G401 (cell line): ENCODE results near the gene FOS. TPM values are rescaled to one million over a fixed set of nuclear protein-coding genes. Genes with fewer than 3 reads are reported as not detected.
"Not testable (repeated sequence)": the region's sequence is repeated elsewhere in the genome, so short reads cannot be mapped to it uniquely, and the experiment has no call there.

Experiments
- DNase-seq: peaks from one replicate; pipeline ENCODE4 v3.0.0-alpha.2; 2015; ENCODE audit warnings: low spot score
- in situ Hi-C: cut with HindIII; loops from 2 replicates; pipeline ENCODE4 v1.10.0; 2016; ENCODE audit warnings: low sequenced_read_pairs, mixed read lengths
- total RNA-seq: library from RNA; depleted of rRNA; stranded (reverse); fragments of >200 nt; shearing (Covaris generic); gene quantifications from 2 replicates; pipeline ENCODE4 v1.2.3, GENCODE V29; 2014

Gene FOS
- total RNA-seq, 1 experiment from 2014 or later = 41.0 TPM

DNA sequence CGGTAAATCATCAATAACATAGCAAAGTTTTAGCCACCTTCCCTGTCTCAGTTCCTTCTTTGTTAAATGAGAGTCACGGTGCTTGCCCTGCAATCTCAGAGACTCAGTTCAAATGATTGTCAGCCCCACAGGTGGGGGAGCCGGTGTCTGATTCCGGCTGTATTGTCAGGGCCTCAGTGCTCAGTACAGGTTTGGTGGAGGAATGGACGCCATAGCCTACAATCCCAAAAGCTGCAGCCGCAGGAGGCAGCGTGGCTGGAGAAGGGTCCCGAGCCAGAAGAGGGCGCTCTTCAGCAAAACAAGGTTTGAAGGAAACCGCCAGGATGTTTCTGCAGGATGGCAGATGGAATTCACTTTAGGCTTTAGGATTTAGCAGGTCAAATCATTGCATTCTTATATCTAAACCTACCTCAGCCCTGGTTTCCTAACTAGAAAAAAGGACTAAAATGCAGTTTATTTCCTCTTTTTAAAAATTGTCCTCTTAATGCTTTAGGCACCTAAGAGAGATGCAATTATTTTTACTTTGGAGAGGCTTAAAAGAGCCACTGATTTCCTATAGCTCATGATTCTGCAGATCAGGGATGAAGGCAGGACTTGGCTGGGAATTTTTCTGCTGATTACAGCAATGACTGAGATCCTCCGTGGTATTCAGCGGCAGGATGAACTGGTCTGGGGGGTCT lies 29.2 kb downstream of the FOS start:
- DNase-seq = peak; percentile 85
- in situ Hi-C loops = loop anchor here (25.0 kb wide), 1 partner anchor 171 kb away; the partner anchor contains the start of gene NEK9

DNA sequence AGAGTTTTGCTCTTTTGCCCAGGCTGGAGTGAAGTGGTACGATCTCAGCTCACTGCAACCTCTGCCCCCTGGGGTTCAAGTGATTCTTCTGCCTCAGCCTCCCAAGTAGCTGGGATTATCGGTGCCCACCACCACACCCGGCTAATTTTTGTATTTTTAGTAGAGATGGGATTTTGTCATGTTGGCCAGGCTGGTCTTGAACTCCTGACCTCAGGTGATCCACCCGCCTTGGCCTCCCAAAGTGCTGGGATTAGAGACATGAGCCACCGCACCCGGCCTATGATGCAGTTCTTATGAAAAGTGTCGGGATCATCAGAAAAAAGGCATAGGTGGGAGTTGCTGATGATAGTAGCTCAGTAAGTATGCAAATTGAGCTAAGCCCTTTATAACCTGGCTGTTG lies 30.4 kb downstream of the FOS start:
- DNase-seq = not testable (repeated sequence)
- in situ Hi-C loops = loop anchor here (25.0 kb wide), 1 partner anchor 172 kb away; the partner anchor contains the start of gene NEK9

DNA sequence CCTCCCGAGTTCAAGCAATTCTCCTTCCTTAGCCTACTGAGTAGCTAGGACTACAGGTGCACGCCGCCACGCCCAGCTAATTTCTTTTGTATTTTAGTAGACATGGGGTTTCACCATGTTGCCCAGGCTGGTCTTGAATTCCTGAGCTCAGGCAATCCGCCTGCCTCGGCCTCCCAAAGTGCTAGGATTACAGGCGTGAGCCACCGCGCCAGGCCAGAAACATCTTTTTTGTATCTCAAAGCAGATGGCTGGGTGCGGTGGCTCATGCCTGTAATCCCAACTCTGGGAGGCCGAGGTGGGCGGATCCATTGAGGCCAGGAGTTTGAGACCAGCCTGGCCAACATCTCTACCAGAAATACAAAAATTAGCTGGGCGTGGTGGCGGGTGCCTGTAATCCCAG lies 30.9 kb downstream of the FOS start:
- in situ Hi-C loops = loop anchor here (25.0 kb wide), 1 partner anchor 172 kb away; the partner anchor contains the start of gene NEK9

DNA sequence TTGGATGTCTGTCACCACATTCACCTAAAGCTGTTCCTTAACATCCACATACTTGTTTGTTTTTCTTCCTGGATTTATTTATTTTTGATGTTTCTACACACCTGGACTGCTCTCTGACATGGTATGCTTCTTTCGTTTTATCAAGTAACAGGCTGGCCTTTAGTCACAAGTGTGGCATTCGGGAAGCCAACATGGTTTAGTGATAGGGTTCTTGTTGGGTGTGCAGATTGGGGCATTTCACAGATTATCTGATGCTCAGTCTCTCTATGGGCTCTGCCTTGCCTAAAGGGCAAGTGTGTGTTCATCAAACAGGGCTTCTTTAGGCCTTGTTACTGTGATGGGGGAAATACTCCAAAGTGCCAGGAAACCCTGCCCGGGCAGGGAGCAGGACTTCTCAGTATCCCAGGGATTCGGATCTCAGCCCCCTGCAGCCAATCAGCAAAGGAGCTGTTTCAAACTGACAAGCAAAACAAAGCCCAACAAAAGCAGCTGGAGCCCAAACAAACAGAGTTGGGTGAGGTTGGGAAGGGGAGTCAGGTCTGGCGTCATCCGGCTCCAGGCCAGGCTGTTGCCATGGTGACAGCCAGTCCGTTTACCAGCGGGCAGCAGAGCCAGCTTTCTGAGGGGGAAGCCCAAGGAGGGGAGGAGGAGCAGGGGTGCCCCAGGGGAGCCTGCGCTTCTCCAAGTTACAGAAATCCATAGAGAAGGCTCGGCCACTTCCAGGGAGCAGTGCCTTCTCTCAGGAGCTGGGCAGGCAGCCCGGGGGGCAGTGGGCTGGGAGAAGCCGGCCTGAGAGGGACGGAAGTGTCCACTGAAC lies 31.9 kb downstream of the FOS start:
- peak; percentile 43 for DNase-seq
- in situ Hi-C loops = loop anchor here (25.0 kb wide), 1 partner anchor 173 kb away; the partner anchor contains the start of gene NEK9

More for the DNA sequence above, 30.9 kb downstream of the FOS start:
- DNase-seq = not testable (repeated sequence)

DNA sequence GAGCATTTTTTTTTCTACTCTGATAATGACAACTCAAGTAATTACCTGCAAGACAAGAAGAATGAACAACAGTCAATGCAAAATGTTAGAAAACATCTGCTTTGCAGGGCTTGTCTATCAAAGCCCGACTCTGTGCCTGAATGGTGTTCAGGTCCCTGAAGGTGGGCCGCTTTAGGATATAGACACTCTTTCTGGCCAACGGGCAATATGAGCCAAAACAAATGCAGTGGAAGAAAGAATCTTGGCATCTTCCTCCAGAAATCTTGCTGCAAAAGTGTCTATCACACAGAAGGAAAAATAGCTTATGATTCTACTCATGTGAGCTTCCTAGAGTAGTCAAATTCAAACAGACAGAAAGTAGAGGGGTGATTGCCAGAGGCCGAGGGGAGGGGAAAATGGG lies 32.7 kb downstream of the FOS start:
- in situ Hi-C loops = loop anchor here (25.0 kb wide), 1 partner anchor 174 kb away; the partner anchor contains the start of gene NEK9
- no peak for DNase-seq

DNA sequence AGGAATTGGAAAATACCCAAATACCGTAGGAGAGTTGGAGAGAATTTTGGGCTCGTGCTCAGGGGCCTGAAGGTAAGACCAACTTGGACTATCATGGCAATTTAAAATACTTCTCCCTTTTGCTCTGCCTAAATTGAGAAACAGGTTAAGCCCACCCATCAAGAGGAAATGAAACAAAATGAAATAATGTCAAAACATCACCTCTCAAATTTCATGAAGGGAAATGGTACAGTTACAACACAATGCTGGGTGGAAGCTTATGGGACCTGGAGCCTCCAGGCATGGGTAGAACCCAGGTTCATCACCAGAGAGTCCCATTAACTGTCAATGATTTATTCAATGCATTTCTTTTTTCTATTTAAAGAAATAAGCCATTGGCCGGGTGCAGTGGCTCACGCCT lies 33.7 kb downstream of the FOS start:
- in situ Hi-C loops = loop anchor here (25.0 kb wide), 1 partner anchor 175 kb away; the partner anchor contains the start of gene NEK9
- no peak for DNase-seq

DNA sequence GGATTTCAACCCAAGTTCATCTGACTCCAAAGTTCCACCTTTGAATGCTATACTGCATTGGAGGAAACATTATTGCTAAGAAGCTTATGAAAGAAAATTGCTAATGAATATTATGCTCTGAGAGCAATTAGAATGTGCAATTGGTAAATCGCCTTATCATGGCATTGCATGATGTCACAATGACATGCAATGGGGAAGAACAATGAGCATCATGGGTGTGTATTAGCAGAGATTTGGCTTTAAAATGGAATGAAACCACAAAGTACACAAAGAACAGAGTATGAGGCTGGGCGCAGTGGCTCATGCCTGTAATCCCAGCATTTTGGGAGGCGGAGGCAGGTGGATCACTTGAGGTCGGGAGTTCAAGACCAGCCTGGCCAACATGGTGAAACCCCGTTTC lies 34.7 kb downstream of the FOS start:
- no peak for DNase-seq
- in situ Hi-C loops = loop anchor here (25.0 kb wide), 1 partner anchor 176 kb away; the partner anchor contains the start of gene NEK9

DNA sequence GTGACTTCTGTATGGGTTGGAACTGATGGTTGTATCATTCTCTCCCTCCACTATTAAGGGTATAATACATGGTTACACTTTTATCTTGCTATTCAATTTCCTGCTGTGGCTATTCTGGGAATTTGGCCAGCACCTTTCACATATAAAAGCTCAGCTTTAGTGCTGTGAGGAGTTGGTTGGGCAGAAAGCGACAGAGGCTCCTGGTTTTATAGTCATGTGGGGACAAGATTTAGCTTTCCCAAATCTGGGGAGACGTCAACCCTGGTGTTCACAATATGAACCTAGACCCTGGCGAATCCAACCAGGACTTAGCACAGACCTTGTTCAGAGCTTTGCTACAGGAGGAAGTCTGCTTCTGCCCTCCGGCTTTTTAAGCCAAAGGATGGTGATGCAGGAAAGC lies 36.5 kb downstream of the FOS start:
- in situ Hi-C loops = loop anchor here (25.0 kb wide), 1 partner anchor 178 kb away; the partner anchor contains the start of gene NEK9
- peak; percentile 45 for DNase-seq

DNA sequence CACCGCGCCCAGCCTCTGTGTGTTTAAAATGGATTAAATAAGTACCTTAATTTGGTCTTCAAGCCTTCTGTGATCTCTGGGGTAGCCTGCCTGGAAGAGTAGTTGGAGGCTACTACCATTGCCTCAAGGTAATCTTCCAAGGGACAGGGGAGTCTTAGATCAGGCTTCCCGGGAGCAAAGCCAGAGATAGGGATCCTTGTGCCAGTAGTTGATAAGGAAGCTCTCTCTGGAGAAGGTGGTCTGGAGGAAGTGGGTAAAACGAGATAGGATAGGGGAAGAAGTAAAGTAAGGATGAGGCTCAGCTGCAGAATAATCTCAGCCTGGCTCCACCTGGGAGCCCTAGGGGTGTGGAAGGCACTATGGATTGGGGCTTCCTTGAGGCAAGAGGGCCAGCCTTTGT lies 38.5 kb downstream of the FOS start:
- no peak for DNase-seq
- in situ Hi-C loops = loop anchor here (25.0 kb wide), 1 partner anchor 180 kb away; the partner anchor contains the start of gene NEK9

DNA sequence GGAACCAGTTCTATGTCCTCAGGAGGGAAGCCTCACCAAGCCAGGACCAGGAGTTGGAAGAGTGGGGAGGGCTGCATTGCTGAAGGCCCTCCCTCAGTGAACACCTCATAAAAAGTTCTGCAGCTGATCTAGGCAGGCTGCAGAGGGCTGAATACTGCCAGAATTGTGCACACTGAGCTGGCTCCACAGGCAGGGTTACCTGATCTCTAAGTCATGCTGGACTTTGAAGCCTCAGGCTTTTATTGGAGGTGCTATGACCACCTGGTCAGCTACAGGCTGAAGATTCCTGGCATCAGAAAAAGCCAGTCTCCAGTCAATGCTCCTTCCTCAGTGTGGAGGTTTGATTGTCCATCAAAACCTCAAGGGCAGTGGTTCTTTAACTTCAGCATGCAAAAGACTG lies 39.7 kb downstream of the FOS start:
- DNase-seq = no peak
- in situ Hi-C loops = loop anchor here (25.0 kb wide), 1 partner anchor 181 kb away; the partner anchor contains the start of gene NEK9

DNA sequence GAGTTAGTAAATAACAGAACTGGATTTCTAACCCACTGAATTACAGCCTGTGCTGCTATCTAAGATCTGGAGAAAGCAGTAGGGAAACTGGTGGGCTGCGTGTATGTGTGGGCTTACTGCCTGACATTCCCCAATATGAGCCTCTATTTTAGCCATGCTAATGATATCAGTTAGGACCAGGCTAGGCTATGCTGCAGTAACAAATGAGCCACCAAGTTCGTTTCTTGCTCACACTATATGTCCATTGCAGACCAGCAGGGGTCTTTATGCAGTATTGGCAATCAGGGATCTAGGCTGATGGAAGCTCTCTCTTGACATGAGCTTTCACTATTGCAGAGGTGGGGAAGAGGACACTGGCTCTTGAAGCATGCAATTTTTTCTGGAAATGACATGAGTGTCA lies 40.4 kb downstream of the FOS start:
- in situ Hi-C loops = loop anchor here (25.0 kb wide), 1 partner anchor 182 kb away; the partner anchor contains the start of gene NEK9
- DNase-seq = no peak

DNA sequence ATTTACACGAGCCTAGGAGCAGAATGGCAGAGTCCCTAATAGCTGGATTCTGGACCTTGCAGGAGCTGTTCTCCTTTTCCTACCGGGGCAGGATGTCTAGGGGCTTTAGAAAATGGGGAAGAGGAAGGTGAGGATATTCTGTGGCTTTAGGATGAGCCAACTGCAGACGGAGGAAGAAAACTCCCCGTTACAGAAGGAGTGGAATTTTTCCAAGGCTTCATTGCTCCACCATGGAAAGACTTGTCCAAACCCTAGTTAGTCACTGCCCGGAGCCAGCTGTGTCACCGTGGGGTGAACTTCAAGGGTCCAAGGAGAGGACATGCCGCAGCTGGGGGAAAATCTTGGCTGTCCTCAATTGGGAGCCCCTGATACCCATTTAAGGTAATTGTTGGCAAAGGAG lies 41.6 kb downstream of the FOS start:
- no peak for DNase-seq
- in situ Hi-C loops = loop anchor here (25.0 kb wide), 1 partner anchor 183 kb away; the partner anchor contains the start of gene NEK9

DNA sequence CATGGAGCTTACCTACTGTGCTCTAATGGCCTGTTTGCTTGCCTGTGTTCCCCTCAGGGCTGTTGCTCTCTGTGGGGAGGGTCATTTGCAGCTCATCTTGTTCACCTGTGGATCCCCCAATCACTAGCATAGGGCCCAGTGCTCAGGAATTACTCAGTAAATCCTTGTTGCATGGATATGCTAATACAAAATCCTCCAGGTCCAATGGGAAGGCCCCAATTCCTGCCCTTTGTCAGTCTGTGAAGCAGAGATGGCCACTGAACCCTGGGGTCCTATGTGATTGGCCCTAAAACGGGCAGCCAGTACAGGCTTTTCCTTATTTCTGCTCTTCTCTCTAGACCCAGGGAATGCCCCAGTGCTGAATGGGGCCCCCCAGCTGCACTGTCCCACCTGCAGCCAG lies 44.1 kb downstream of the FOS start:
- no peak for DNase-seq
- in situ Hi-C loops = loop anchor here (25.0 kb wide), 1 partner anchor 185 kb away; the partner anchor contains the start of gene NEK9

DNA sequence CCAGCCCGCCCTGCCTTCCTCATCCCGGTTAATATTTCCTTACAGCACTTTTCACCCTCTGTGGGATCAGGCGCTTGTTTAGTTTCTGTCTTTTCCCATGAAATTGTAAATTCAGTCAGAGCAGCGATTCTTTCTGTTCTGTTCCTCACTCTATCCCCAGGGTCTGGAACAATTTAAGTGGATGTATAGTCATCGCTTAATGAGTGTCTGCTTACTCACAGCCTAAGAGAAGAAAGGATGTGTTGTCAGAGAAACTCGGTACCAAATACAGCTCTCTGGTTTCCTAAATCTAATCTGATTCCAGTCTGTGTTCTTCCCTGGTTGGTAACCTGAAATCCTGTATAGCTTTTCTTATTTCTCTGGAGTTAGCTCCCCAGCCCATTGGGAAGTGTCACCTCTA lies 44.9 kb downstream of the FOS start:
- no peak for DNase-seq
- in situ Hi-C loops = loop anchor here (25.0 kb wide), 1 partner anchor 186 kb away; the partner anchor contains the start of gene NEK9

DNA sequence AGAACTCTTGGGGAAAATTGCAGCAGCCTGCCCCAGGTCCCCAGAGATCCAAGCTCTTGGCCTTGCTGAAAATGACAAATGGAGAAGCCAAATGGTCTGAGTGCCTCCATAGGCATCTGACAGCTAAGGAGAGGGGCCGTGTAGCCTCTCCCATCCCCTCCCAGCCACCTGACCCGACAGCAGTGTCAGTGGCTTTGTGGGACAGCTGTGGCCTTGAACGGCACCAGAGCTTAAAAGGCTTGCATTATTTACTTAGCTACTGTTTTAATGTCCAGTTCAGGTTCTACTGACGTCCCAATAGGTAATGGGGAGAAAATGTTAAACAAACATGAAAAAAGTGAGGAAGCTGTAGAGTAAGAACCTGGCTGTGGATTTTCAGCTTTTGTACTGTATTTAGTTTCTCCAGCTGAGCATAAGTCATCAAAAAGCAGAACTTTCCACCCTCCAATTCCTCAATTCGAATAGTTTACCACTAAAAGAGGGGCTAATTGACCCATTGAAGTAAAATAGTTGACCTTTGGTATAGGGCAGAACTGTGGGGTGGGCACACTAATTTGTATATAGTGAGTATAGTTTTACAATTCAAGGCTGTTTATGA lies 50.0 kb downstream of the FOS start:
- no peak for DNase-seq
- in situ Hi-C loops = no loop called here

DNA sequence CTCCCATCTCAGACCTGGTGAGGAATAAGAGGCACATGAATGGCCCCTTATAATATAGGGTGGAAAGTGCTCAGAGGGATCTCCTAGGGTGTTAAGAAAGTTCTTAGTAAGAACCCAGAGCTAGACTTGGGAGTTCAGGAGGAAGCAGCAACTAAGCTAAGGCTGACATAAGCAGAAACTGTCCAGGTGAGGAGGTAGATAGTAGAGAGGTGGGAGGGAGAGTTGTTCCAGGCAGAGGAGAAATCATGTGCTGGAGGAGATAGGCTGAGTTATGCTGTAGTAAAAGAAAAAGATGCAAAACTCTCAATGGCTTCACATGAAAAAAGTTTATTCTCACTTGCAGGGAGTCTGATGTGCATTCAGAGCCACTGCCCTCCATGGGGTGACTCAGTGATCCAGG lies 50.7 kb downstream of the FOS start:
- in situ Hi-C loops = no loop called here
- DNase-seq = no peak

DNA sequence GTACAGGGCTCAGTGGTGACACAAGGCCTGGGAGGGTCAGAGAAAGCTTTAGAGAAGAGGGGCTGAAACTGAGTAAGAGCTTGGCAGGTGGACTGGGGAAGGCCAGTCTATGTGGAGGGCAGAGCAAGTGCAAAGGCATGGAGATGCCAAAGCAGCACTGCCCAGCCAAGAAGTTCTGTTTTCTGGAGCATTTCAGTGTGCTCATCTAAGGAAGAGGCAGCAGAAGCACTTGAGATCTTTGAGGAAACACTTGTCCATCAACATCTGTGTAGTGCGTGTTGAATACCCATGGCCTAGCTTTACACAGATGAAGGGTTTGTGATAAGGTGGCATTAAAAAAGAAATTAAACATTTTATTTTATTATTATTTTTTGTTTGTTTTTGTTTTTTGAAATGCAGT lies 52.8 kb downstream of the FOS start:
- no peak for DNase-seq
- in situ Hi-C loops = no loop called here
